Left colon (tissue), 2 donors: Measurements from ENCODE around the gene ERC1. TPM values are rescaled to one million over a fixed set of nuclear protein-coding genes. Genes with fewer than 3 reads are reported as not detected.
"Not testable (repeated sequence)": the region's sequence is repeated elsewhere in the genome, so short reads cannot be mapped to it uniquely, and the experiment has no call there.

ENCODE experiments used
- ATAC-seq: fragments of 200-7000 bp; cut with Tn5 transposase; one replicate; pipeline ENCODE4 v1.9.1; 2020; ENCODE audit warnings: mild to moderate bottlenecking, moderate library complexity
- DNase-seq, 2 donors: peaks; one replicate each; pipeline ENCODE4 v3.0.0-alpha.2; 2020
- intact Hi-C, 2 donors: fragments of 100-400 bp; cut with DNase I in 1 of 2; cut with micrococcal nuclease in 1 of 2; formaldehyde crosslinking; loops; one replicate each; pipeline versions ENCODE4 v1.11.2 to v1.14.0; 2022; cut with DNase I, micrococcal nuclease
- total RNA-seq, 2 donors: library from RNA; stranded (reverse); fragmentation: NEBNext Ultra II Directional; extraction: Animal tissue kit (Norgen Biotek cat#: 25700); gene quantifications; one replicate each; pipeline ENCODE4 v1.2.1, GENCODE V29; 2021
- donor health status: DM: no; HTN: no; CAD: no.
- donor health status: DM: yes; HTN: yes; CAD: no.

ERC1 gene
- total RNA-seq, 2 donors from 2014 or later = 43.1 to 46.0 TPM

DNA sequence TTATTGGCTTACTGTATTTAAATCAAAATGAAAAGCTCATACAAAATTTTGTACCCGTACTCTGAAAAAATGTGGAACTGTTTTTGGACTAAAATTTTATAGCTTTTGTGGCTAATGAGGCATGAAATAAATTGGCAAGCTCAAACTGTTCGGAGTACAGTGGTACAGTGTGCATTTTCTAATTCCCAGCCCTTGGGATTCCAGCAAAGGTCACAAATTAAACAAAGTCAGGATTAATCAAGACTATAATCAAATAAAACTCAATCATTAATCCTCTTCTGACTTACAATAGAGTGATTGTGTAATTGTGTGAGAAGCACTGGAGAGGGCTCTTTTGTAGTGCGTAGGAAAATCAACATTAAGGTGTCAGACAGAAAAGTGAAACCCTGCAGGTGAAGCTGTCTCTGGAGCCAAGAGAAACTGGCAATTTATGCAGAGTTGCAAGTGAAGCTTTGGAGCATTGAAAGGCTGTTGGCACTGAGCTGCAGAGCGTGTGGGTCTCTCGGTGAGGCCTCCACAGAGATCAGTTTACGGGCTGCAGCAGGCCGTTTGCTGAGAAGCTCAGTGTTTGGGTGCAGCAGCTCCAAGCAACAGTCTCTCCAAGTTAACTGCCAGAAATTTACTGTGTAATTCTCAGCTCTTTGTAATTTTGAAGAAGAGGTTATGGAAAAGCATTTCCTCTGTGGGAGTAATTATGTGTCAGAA lies 327.5 kb downstream of the ERC1 start:
- DNase-seq (peak in 1 of 2 donors; percentile 10), ATAC-seq (peak; percentile 60)
- intact Hi-C loops = no loop called here

GRCh38 chr12:1319212-1319611 lies 328.2 kb downstream of the ERC1 start:
- DNase-seq (no peak), ATAC-seq (no peak)
- intact Hi-C loops = no loop called here

DNA sequence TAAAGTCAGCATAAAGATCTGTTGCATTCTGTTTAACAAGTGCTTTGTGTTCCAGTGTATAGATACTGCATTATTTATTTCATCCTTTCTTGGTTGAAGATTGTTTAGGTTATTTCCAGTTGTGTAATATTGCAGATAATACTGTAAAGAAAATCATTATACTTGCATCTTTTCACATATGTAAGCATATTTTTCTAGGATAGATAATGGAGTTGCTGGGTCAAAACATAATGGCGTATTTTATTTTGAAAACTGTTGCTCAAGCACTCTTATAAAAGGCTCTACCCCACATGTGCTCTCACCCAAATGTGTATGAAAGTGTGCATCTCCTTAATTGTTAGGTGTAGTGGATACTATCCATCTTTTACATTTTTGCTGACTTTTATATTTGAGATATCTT lies 329.0 kb downstream of the ERC1 start:
- intact Hi-C loops = no loop called here
- DNase-seq (no peak), ATAC-seq (no peak)

GRCh38 chr12:1322821-1323220 lies 331.8 kb downstream of the ERC1 start:
- intact Hi-C loops = no loop called here
- ATAC-seq = no peak
- no peak for DNase-seq

DNA sequence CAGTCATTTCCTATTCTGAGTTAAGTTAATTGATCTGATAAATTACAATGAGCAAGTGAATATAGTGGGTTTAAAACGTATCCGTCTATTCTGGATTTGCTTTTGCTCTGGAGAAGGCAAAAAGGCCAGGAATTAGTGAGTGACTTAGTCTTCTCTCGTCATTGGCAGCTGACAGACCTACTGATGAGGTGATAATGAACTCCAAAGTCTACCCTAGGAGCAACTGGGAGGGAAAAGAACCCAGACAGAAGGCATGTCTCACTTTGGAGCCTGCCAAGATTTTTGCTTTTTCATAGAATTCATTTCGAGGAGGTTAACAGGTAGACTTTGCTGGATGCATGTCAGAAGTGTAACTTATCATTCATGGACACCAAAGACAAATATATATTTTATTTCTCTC lies 333.1 kb downstream of the ERC1 start:
- DNase-seq = no peak
- intact Hi-C loops = no loop called here
- ATAC-seq = no peak

- intact Hi-C loops = no loop called here
- ATAC-seq (no peak), DNase-seq (no peak)
Observed at GRCh38 chr12:1324910-1325309, 333.9 kb downstream of the ERC1 start.

DNA sequence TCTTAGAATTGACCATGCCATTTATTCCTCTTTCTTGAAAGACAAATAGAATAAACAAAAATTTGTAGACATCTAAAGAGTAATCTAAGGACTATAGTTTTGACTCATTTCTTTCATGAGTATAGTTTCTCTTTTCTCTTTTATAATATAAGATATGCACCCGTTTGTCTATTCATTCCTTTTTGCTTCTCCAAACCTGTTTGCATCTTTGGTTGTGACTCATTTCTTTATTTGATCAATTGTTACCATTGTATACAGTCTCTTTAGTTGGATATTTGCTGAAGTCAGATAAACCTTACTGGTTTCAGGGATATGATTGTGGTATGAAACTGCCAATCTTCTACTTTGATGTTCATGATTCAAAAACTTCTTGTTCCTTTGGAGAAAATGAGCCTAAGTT lies 334.6 kb downstream of the ERC1 start:
- no peak for ATAC-seq
- intact Hi-C loops = no loop called here

DNA sequence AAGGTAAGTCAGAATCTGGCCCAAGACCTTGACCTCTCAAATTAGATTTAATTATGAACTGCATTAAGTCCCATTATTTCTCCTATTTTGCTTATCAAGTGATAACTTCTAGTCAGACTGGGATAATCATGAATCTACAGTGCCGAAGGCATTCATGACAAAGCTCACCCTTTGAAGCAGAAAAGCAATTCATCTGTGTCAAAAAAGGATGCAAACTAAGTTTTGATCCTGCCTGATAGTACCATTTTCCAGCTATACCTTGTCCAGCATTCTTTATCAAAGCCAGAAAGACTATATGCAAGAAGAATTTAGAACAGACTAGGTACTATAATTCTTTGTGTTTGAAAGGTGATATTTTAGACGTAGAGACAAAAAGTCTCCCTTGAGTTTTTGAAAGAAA lies 335.2 kb downstream of the ERC1 start:
- DNase-seq (no peak), ATAC-seq (no peak)
- intact Hi-C loops = no loop called here

More for the DNA sequence above, 334.6 kb downstream of the ERC1 start:
- no peak for DNase-seq

- ATAC-seq (no peak), DNase-seq (peak; percentile 34 to 39)
- intact Hi-C loops = no loop called here
Observed at GRCh38 chr12:1328391-1328790, 337.4 kb downstream of the ERC1 start.

DNA sequence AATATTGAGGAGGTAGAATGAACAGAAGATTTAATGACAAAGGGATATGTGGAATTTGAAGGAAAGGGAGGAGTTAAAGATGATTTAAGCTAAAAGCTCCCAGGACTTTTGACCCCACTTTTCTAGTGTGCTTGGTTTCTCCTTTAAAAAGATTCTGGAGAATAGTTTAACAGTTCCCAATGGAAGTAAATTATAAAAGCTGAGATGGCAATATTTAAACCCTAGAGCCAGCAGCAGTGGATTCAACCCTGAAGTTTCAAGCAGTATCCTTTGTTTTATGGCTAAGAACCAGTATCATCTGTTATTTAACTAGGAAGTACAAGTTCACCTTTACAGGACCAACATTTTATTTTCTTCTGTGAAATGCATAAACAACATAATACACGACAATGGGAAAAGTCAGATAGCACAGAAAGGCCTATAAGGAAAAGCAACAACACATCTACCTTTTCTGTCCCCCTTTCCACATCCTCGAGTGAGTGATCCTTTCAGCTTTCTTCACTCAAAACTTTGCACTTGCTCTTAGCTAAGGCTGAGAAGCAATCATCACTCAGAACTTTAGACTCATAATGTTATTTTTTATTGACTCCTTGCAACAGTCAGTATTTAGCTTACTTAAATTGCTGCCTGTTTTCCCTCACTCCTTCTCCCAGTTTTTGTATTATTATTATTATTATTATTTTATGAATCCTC lies 338.9 kb downstream of the ERC1 start:
- ATAC-seq = peak; percentile 78
- no peak for DNase-seq

DNA sequence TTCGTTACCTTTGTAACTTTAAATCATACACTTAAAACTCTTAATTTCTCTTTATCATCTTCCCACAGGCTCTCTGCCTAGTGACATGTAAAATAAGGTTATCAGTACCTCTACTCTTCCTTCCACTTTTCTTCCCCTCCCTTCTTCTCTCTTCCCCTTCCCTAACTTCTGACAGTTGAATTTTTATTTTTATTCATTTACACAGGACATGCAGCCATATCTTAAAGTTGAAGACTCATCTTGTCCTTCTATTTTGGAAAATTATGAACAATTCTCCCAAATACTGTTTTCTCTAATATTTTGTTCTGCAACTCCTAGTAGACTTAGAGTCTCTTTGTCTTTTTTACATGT lies 339.4 kb downstream of the ERC1 start:
- no peak for ATAC-seq
- intact Hi-C loops = no loop called here
- DNase-seq = no peak

More for the DNA sequence above, 338.9 kb downstream of the ERC1 start:
- intact Hi-C loops = no loop called here

DNA sequence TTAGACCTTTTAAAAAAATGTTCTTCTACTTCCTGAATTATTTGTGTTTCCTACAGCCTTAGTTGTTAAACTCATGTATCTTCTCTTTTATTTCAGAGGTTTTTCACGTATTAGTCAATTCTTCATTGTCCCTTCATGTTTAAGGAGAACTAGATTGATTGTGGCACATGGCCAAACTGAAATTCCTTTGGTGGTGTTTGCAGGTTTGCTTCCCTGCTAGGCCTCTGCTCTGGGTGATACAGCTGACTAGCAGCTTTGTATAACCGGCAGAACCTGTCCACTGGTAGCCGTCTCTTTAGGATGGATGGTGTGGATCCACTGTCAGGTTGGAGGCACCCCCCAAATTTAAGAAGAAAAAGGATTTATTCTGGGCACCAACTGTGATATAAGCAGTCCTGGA lies 341.3 kb downstream of the ERC1 start:
- ATAC-seq = peak; percentile 52
- DNase-seq = no peak
- intact Hi-C loops = no loop called here

DNA sequence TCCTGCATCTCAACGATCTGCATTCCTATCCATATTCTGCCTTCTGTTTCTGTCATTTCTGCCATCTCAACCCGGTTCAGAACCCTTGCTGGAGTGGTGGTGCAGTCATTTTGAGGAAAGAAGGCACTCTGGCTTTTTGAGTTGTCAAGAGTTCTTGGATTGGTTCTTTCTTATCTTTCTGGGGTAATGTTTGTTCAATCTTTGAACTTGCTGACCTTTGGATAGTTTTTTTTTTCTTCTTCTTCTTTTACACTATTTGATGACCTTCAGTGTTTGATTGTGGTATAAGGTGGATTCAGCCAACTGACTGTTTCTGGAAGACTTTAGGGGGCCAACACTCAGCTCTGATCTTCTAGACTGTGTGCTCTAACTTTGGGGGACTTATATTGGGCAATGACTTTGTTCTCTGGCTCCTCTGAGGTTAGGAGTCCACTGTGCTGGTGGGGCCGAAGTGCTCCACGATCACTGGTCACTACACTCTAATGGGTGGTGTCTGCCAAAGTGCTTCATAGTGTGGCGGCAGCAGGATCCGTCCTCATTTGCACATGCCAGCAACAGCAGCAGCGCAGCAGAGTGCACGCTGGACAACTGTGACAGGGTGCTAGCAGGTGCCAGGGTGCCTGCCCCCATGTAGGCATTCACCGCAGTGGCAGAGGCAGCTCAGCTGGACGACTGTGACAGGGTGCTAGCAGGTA lies 347.6 kb downstream of the ERC1 start:
- ATAC-seq = no peak

DNA sequence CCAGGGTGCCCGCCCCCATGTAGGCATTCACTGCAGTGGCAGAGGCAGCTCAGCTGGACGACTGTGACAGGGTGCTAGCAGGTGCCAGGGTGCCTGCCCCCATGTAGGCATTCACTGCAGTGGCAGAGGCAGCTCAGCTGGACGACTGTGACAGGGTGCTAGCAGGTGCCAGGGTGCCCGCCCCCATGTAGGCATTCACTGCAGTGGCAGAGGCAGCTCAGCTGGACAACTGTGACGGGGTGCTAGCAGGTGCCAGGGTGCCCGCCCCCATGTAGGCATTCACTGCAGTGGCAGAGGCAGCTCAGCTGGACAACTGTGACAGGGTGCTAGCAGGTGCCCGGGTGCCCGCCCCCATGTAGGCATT lies 348.1 kb downstream of the ERC1 start:
- DNase-seq, intact Hi-C loops, ATAC-seq: not testable (repeated sequence)

More for the DNA sequence above, 347.6 kb downstream of the ERC1 start:
- intact Hi-C loops = no loop called here
- DNase-seq = no peak

GRCh38 chr12:1339618-1340319 lies 348.7 kb downstream of the ERC1 start:
- DNase-seq = no peak
- intact Hi-C loops = no loop called here

GRCh38 chr12:1341270-1341669 lies 350.2 kb downstream of the ERC1 start:
- DNase-seq, ATAC-seq, intact Hi-C loops: not testable (repeated sequence)

More at GRCh38 chr12:1339618-1340319, 348.7 kb downstream of the ERC1 start:
- no peak for ATAC-seq

GRCh38 chr12:1343422-1343821 lies 352.4 kb downstream of the ERC1 start:
- intact Hi-C loops = no loop called here
- DNase-seq = no peak
- no peak for ATAC-seq

- DNase-seq (no peak), ATAC-seq (no peak)
- intact Hi-C loops = no loop called here
Observed at GRCh38 chr12:1344245-1344644, 353.2 kb downstream of the ERC1 start.

- intact Hi-C loops = no loop called here
- ATAC-seq (no peak), DNase-seq (no peak)
Observed at GRCh38 chr12:1346126-1346525, 355.1 kb downstream of the ERC1 start.
